ENCODE measurements around the gene CSNK1D. TPM values are rescaled to one million over a fixed set of nuclear protein-coding genes. Genes with fewer than 3 reads are reported as not detected.

The CSNK1D gene
- total and polyA plus RNA-seq, 2 experiments from 2014 or later: 55.3 to 66.4 TPM

GRCh38 chr17:82302568-82302963, 29.1 kb upstream of the CSNK1D start (continued):
- no peak for TF ChIP-seq ETS1 (IDR thresholded peaks at IDR 0.05)
- no peak for TF ChIP-seq NANOG (IDR thresholded peaks at IDR 0.05; ENCODE audit: borderline replicate concordance)
- no peak for TF ChIP-seq CTCF (conservative IDR thresholded peaks at IDR 0.05; ENCODE audit: low read depth in 2 of 2)

- Mint-ChIP-seq H3K4me3 (no peak overlapping the region), H3K27me3 (ENCODE audit: insufficient read depth, low read depth, poor library complexity) (peaks cover 13% of the 10 kb centered on the region), H3K27ac (no peak overlapping the region), H3K9me3 (no peaks in the 10 kb centered on the region; the same call in 2 of the 3 replicates), H3K4me1 (peaks cover 10% of the 10 kb centered on the region), H3K36me3 (ENCODE audit: low read depth) (no peaks in the 10 kb centered on the region; the same call in 2 of the 3 replicates)
- Histone ChIP-seq H3K9me2 (ENCODE audit: insufficient read depth) (no peaks in the 10 kb centered on the region), H3K27me3 (ENCODE audit: insufficient read depth) (no peaks in the 10 kb centered on the region), H3F3A (replicated peaks; ENCODE audit: low read depth) (peaks cover 2% of the 10 kb centered on the region), H3K27ac (ENCODE audit: low read depth) (no peak overlapping the region), H3K4me3 (no peak overlapping the region), H3K4me2 (no peak overlapping the region), H4K20me1 (replicated peaks; ENCODE audit: insufficient read depth) (no peaks in the 10 kb centered on the region), H3K4me1 (ENCODE audit: insufficient read depth) (no peaks in the 10 kb centered on the region), H3K36me3 (ENCODE audit: insufficient read depth) (no peaks in the 10 kb centered on the region), H3K79me2 (replicated peaks; ENCODE audit: insufficient read depth) (no peaks in the 10 kb centered on the region), H2AFZ (no peak overlapping the region)
- DNase-seq (ENCODE audit: low spot score) (no peak), ATAC-seq (no peak)
- TF ChIP-seq REST (IDR thresholded peaks at IDR 0.05; ENCODE audit: unreplicated experiment) (no peak), ZNF462 (CRISPR knock-in tag; IDR thresholded peaks at IDR 0.05) (no peak), JUNB (IDR thresholded peaks at IDR 0.05; ENCODE audit: unreplicated experiment) (no peak), CTCF (conservative IDR thresholded peaks at IDR 0.05; ENCODE audit: low read depth in 2 of 2) (no peak), ETS1 (IDR thresholded peaks at IDR 0.05) (no peak)
These were observed 28.5 kb upstream of the CSNK1D start for GRCh38 chr17:82301916-82302567.
